GM23338 (cell line): ENCODE results near the gene DRGX. TPM values are rescaled to one million over a fixed set of nuclear protein-coding genes. Genes with fewer than 3 reads are reported as not detected.

Experiments
- ATAC-seq: fragments of 200-7000 bp; cut with Tn5 transposase; 3 replicates; pipeline ENCODE4 v1.9.1; 2020
- DNase-seq: peaks from one replicate; pipeline ENCODE4 v3.0.0-alpha.2; 2015; ENCODE audit warnings: low spot score
- H2AFZ ChIP-seq: fragments of 200-600 bp; sonication (generic); 2 replicates; pipeline ENCODE4 v1.8.0; 2016; ENCODE audit warnings: antibody characterized with exemption, mild to moderate bottlenecking, moderate library complexity
- H3F3A ChIP-seq: fragments of 200-600 bp; sonication (generic); replicated peaks from 2 replicates; pipeline ENCODE4 v1.8.0; 2017; ENCODE audit warnings: antibody characterized with exemption, mixed run types, low read depth
- H3K27ac ChIP-seq: fragments of 200-600 bp; sonication (generic); 2 replicates; pipeline ENCODE4 v1.6.1; 2016; ENCODE audit warnings: low read depth
- H3K27me3 ChIP-seq: fragments of 200-600 bp; sonication (generic); 2 replicates; pipeline ENCODE4 v1.8.0; 2016; ENCODE audit warnings: mild to moderate bottlenecking, mixed run types, moderate library complexity; ENCODE audit not compliant: insufficient read depth
- H3K36me3 ChIP-seq: fragments of 200-600 bp; sonication (generic); 2 replicates; pipeline ENCODE4 v1.8.0; 2016; ENCODE audit warnings: mild to moderate bottlenecking; ENCODE audit not compliant: insufficient read depth
- H3K4me1 ChIP-seq: fragments of 200-600 bp; sonication (generic); 2 replicates; pipeline ENCODE4 v1.8.0; 2016; ENCODE audit warnings: mild to moderate bottlenecking, moderate library complexity; ENCODE audit not compliant: insufficient read depth
- H3K4me2 ChIP-seq: fragments of 200-600 bp; sonication (generic); 2 replicates; pipeline ENCODE4 v1.7.1; 2017; ENCODE audit warnings: mixed run types
- H3K4me3 ChIP-seq: fragments of 200-600 bp; sonication (generic); 2 replicates; pipeline ENCODE4 v1.6.1; 2016; ENCODE audit warnings: mixed run types
- H3K79me2 ChIP-seq: fragments of 200-600 bp; sonication (generic); replicated peaks from 2 replicates; pipeline ENCODE4 v1.8.0; 2017; ENCODE audit warnings: mild to moderate bottlenecking; ENCODE audit not compliant: insufficient read depth
- H3K9me2 ChIP-seq: fragments of 200-600 bp; sonication (generic); 2 replicates; pipeline ENCODE4 v1.8.0; 2017; ENCODE audit not compliant: insufficient read depth
- H4K20me1 ChIP-seq: fragments of 200-600 bp; sonication (generic); replicated peaks from 2 replicates; pipeline ENCODE4 v1.8.0; 2017; ENCODE audit warnings: mild to moderate bottlenecking; ENCODE audit not compliant: insufficient read depth
- H3K27ac Mint-ChIP-seq: 2 replicates; pipeline ENCODE4 v1.8.0; 2020; ENCODE audit warnings: inconsistent platforms, mild to moderate bottlenecking, moderate library complexity, mixed read lengths
- H3K27me3 Mint-ChIP-seq: 3 replicates; pipeline ENCODE4 v1.8.0; 2022; ENCODE audit warnings: low read depth, mild to moderate bottlenecking, moderate library complexity, mixed read lengths, inconsistent platforms; ENCODE audit not compliant: insufficient read depth, poor library complexity
- H3K36me3 Mint-ChIP-seq: 3 replicates; pipeline ENCODE4 v1.8.0; 2021; ENCODE audit warnings: low read depth, mild to moderate bottlenecking, inconsistent platforms, moderate library complexity, mixed read lengths
- H3K4me1 Mint-ChIP-seq: 3 replicates; pipeline ENCODE4 v1.8.0; 2020; ENCODE audit warnings: mild to moderate bottlenecking, inconsistent platforms, mixed read lengths
- H3K4me3 Mint-ChIP-seq: 3 replicates; pipeline ENCODE4 v1.8.0; 2021; ENCODE audit warnings: moderate library complexity, mild to moderate bottlenecking, inconsistent platforms, mixed read lengths
- H3K9me3 Mint-ChIP-seq: 3 replicates; pipeline ENCODE4 v1.8.0; 2020; ENCODE audit warnings: moderate library complexity, mild to moderate bottlenecking, inconsistent platforms, mixed read lengths
- ETS1 ChIP-seq: IDR thresholded peaks from 2 replicates; pipeline ENCODE4 v1.6.1; 2016; ENCODE audit warnings: antibody characterized with exemption
- POLR2AphosphoS5 ChIP-seq: IDR thresholded peaks from 2 replicates; pipeline ENCODE4 v1.6.1; 2016; ENCODE audit warnings: antibody characterized with exemption, low read depth
- polyA plus RNA-seq: library from polyadenylated mRNA; unstranded; fragments of >200 nt; fragmentation: Nextera tagmentation; extraction: Ambion mirVana; gene quantifications from 2 replicates; pipeline ENCODE4 v1.2.1, GENCODE V29; 2016
- total RNA-seq: library from RNA; depleted of rRNA; stranded (reverse); fragments of >200 nt; shearing (Covaris generic); gene quantifications from 2 replicates; pipeline ENCODE4 v1.2.3, GENCODE V29; 2014
- TF ChIP-seq, protein P1 (sequence below): IDR thresholded peaks from one replicate; pipeline ENCODE4 v1.6.1; 2018; ENCODE audit warnings: antibody characterized with exemption; ENCODE audit not compliant: unreplicated experiment
- TF ChIP-seq, protein P2 (sequence below), 2 experiments: fragments of 200-600 bp in 1 of 2; sonication (generic) in 1 of 2; conservative IDR thresholded peaks; 2 replicates each; pipeline versions ENCODE4 v1.5.1 to v1.6.1; 2016 to 2017; ENCODE audit warnings: antibody characterized with exemption in 2 of 2, low read depth in 2 of 2, mild to moderate bottlenecking in 2 of 2, moderate library complexity in 1 of 2

The DRGX gene
- total and polyA plus RNA-seq, 2 experiments from 2014 or later: not detected

DNA sequence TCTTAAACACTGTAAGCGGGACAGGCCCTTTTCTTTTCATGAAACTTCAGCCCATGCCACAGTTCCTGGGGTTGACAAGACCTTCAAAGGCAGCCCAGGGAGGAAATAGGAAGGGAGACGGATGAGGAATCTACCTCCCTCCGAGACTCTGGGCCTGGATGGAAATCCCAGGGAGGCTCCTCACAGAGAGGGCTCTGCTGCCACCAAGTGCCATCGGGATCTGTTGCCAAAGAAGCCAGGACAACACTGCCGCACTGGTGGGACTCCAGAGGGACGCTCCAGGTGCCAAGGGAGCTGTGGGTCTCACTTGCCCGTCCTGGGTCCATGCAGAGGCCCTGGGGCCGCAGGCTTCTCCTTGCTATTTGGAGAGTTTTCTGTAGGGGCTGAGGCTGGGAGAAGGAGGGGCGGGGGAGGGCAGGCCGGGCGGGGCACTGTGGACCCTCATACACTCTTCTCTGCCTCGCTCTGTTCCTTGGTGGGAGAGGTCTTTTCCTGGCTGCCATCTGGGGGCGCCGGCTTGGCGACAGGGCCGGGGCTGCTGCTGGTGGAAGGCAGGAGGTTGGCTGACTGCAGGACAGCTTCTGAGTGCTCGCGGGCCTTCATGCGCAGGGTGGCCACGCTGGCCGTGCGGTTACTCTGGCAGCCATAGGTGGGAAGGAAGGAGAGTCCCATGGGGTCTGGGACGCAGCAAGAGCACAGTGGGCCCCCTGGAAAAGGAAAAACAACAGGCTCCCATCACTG lies 30.0 kb downstream of the DRGX start:
- DNase-seq (peak; percentile 11), ATAC-seq (no peak; the same call in 1 of the 3 replicates)
- H3K4me1 Mint-ChIP-seq: peaks cover 7% of the 10 kb centered on the region; the same call in 2 of the 3 replicates

GRCh38 chr10:49365275-49365674 lies 30.6 kb downstream of the DRGX start:
- H3K4me3 Mint-ChIP-seq: no peak overlapping the region
- ATAC-seq (no peak), DNase-seq (no peak)
- TF ChIP-seq, protein P1, sequence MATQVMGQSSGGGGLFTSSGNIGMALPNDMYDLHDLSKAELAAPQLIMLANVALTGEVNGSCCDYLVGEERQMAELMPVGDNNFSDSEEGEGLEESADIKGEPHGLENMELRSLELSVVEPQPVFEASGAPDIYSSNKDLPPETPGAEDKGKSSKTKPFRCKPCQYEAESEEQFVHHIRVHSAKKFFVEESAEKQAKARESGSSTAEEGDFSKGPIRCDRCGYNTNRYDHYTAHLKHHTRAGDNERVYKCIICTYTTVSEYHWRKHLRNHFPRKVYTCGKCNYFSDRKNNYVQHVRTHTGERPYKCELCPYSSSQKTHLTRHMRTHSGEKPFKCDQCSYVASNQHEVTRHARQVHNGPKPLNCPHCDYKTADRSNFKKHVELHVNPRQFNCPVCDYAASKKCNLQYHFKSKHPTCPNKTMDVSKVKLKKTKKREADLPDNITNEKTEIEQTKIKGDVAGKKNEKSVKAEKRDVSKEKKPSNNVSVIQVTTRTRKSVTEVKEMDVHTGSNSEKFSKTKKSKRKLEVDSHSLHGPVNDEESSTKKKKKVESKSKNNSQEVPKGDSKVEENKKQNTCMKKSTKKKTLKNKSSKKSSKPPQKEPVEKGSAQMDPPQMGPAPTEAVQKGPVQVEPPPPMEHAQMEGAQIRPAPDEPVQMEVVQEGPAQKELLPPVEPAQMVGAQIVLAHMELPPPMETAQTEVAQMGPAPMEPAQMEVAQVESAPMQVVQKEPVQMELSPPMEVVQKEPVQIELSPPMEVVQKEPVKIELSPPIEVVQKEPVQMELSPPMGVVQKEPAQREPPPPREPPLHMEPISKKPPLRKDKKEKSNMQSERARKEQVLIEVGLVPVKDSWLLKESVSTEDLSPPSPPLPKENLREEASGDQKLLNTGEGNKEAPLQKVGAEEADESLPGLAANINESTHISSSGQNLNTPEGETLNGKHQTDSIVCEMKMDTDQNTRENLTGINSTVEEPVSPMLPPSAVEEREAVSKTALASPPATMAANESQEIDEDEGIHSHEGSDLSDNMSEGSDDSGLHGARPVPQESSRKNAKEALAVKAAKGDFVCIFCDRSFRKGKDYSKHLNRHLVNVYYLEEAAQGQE: no peak
- no peak for TF ChIP-seq POLR2AphosphoS5
- H3K36me3 Mint-ChIP-seq: no peaks in the 10 kb centered on the region
- Histone ChIP-seq H3K27me3 (no peaks in the 10 kb centered on the region), H3K4me3 (no peak overlapping the region), H3K9me2 (no peaks in the 10 kb centered on the region), H2AFZ (no peak overlapping the region), H3K27ac (no peak overlapping the region), H3K36me3 (no peaks in the 10 kb centered on the region), H3K79me2 (no peaks in the 10 kb centered on the region), H3K4me2 (no peak overlapping the region), H3K4me1 (0 out of 2 replicates have a peak, but pooled peaks cover 3% of the 10 kb centered on the region), H3F3A (no peaks in the 10 kb centered on the region), H4K20me1 (no peaks in the 10 kb centered on the region)
- H3K27me3 Mint-ChIP-seq: peaks cover 6% of the 10 kb centered on the region
- no peak overlapping the region for H3K27ac Mint-ChIP-seq
- peaks cover 7% of the 10 kb centered on the region; the same call in 2 of the 3 replicates for H3K4me1 Mint-ChIP-seq
- H3K9me3 Mint-ChIP-seq: no peaks in the 10 kb centered on the region

More for the DNA sequence above, 30.0 kb downstream of the DRGX start:
- H3K9me3 Mint-ChIP-seq: no peaks in the 10 kb centered on the region
- H3K4me3 Mint-ChIP-seq: no peak overlapping the region
- Histone ChIP-seq H3F3A (no peaks in the 10 kb centered on the region), H3K27me3 (no peaks in the 10 kb centered on the region), H3K79me2 (no peaks in the 10 kb centered on the region), H3K36me3 (no peaks in the 10 kb centered on the region), H2AFZ (no peak overlapping the region), H3K4me1 (0 out of 2 replicates have a peak, but pooled peaks cover 3% of the 10 kb centered on the region), H3K4me3 (no peak overlapping the region), H3K9me2 (no peaks in the 10 kb centered on the region), H3K27ac (no peak overlapping the region), H4K20me1 (no peaks in the 10 kb centered on the region), H3K4me2 (no peak overlapping the region)
- no peaks in the 10 kb centered on the region for H3K36me3 Mint-ChIP-seq
- TF ChIP-seq, protein P2, sequence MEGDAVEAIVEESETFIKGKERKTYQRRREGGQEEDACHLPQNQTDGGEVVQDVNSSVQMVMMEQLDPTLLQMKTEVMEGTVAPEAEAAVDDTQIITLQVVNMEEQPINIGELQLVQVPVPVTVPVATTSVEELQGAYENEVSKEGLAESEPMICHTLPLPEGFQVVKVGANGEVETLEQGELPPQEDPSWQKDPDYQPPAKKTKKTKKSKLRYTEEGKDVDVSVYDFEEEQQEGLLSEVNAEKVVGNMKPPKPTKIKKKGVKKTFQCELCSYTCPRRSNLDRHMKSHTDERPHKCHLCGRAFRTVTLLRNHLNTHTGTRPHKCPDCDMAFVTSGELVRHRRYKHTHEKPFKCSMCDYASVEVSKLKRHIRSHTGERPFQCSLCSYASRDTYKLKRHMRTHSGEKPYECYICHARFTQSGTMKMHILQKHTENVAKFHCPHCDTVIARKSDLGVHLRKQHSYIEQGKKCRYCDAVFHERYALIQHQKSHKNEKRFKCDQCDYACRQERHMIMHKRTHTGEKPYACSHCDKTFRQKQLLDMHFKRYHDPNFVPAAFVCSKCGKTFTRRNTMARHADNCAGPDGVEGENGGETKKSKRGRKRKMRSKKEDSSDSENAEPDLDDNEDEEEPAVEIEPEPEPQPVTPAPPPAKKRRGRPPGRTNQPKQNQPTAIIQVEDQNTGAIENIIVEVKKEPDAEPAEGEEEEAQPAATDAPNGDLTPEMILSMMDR (conservative IDR thresholded peaks at IDR 0.05; ENCODE audit: low read depth in 2 of 2): peak in 1 of 2 experiments; percentile 40; a peak in 2 of 4 replicates
- no peak for TF ChIP-seq ETS1
- H3K27ac Mint-ChIP-seq: no peak overlapping the region
- H3K27me3 Mint-ChIP-seq: peaks cover 6% of the 10 kb centered on the region
